GM19328 (cell line): ENCODE measurements around the gene RBMY1B.
"Not testable (repeated sequence)": the region's sequence is repeated elsewhere in the genome, so short reads cannot be mapped to it uniquely, and the experiment has no call there.

ENCODE experiments used
- ATAC-seq: cut with Tn5 transposase; IDR thresholded peaks from one replicate; pipeline ENCODE4 v1.9.1; 2021; ENCODE audit warnings: mild to moderate bottlenecking, moderate library complexity; ENCODE audit not compliant: unreplicated experiment

Gene RBMY1B

GRCh38 chrY:21511038-21511437 is at the start of gene RBMY1B:
TSS of gene RBMY1B (plus strand) at chrY:21511338. CDS start at chrY:21513351, 2,013 bp downstream.
- not testable (repeated sequence) for ATAC-seq

- ATAC-seq, result not testable (repeated sequence)
Observed at GRCh38 chrY:21462915-21463314, 48.2 kb upstream of the RBMY1B start.

GRCh38 chrY:21482967-21483366 is 28.2 kb upstream of the RBMY1B start:
- ATAC-seq, result no peak

GRCh38 chrY:21534579-21534978 is 23.4 kb downstream of the RBMY1B start, which contains the start of gene RBMY1A1:
TSS of gene RBMY1A1 (plus strand) at chrY:21534879. CDS start at chrY:21536892, 2,013 bp downstream.
- not testable (repeated sequence) for ATAC-seq

GRCh38 chrY:21559316-21559984 is 48.3 kb downstream of the RBMY1B start:
- not testable (repeated sequence) for ATAC-seq
